Stimulated activated CD4-positive, alpha-beta T cell treated with anti-CD3 and anti-CD28 coated beads, Interleukin-12 subunit alpha, Interleukin-12 subunit beta, amount 100 ng/mL, for 48 hours (primary cell): ENCODE data around the gene ZNF575.

Source experiments
- DNase-seq, 3 donors: peaks; one replicate each; pipeline ENCODE4 v3.0.0-alpha.2; 2020; ENCODE audit warnings: low read depth in 2 of 3, low spot score in 1 of 3

Gene ZNF575, protein sequence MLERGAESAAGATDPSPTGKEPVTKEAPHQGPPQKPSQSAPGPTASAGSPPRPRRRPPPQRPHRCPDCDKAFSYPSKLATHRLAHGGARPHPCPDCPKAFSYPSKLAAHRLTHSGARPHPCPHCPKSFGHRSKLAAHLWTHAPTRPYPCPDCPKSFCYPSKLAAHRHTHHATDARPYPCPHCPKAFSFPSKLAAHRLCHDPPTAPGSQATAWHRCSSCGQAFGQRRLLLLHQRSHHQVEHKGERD

DNA sequence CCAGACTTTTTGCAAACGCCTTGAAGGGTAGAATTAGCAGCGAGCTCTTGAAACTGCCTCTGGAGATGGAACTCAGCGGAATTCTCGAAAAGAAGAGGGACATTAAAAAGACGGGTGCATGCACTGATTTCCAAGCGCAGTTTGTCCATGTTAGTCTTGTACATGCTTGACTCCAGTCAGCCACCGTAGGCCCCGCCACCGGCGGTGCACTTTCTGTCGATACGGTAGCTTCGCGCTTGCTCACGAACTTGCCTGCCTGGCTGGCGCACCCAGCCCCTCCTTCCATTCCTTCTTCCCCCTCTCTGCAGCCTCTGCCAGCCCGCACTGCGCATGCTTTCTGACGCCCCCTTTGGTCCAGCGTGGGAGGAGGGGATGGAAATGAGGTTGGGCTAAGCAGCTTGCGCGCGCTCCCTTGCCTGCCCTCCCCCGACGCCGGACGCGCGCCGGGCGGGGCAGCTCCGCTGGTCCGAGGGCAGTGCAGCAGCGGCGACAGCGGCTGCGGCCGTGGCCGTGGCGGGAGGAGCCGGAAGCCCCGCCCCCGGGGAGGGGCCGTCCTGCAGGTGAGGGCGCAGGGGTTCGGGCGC lies at the start of gene ZNF575:
ZNF575 (plus strand) TSS at position 227 of the 584 bp plus-strand sequence. CDS start 1,235 bp downstream, outside the sequence.
- DNase-seq, result peak; percentile 71 to 87 (median 79)

GRCh38 chr19:43483281-43483680 lies 49.7 kb upstream of the ZNF575 start:
- DNase-seq, result no peak

DNA sequence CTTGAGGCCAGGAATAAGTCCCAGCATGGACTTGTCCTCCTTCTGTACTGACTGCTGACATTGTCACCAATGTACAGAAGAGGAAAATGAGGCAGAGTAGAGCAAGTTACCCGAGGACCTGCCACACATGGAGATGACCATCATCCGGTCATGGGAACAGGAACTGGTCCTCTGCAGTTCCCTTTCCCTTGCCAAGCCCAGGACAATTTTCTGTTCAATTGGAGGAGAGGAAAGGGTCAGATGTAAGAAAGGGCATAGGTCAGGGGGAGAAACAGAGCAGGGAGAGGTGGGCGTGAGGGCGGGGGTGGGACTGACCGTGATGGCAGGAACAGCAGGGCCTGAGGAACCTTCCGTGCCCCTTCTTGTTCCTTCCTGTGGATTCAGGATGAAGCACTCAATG lies 47.0 kb upstream of the ZNF575 start:
- no peak for DNase-seq

DNA sequence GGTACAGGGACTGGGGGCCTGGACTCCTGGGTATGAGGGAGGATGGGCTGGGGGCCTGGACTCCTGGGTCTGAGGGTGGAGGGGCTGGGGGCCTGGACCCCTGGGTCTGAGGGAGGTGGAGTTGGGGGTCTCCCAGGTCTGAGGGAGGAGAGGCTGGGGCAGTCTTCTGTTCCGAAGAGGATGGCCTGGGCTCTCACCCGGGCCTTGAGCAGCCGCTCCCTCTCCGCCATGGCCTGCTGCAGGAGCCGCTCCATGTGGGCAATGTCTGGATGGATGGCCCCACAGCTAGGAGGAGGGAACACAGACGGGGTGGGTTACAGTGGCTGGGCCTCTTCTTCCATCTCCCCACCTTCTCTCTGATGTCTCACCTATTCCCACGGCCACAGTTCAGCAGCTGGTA lies 46.6 kb upstream of the ZNF575 start:
- no peak for DNase-seq

DNA sequence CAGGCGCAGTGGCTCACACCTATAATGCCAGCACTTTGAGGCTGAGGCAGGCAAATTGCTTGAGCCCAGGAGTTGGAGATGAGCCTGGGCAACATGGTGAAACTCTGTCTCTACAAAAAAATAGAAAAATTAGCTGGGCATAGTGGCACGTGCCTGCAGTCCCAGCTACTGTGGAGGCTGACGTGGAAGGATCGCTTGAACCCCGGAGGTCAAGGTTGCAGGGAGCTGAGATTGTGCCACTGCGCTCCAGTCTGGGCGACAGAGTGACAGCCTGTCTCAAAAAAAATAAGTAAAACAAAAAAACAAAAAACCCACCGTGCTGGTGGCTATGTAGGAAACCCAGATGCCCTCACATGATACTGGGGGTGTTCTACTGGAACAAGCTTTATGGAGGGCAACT lies 44.8 kb upstream of the ZNF575 start:
- no peak for DNase-seq

- DNase-seq, result no peak
These were observed 43.7 kb upstream of the ZNF575 start for GRCh38 chr19:43489310-43489709.

- no peak for DNase-seq
These were observed 42.9 kb upstream of the ZNF575 start for GRCh38 chr19:43489979-43490599.

DNA sequence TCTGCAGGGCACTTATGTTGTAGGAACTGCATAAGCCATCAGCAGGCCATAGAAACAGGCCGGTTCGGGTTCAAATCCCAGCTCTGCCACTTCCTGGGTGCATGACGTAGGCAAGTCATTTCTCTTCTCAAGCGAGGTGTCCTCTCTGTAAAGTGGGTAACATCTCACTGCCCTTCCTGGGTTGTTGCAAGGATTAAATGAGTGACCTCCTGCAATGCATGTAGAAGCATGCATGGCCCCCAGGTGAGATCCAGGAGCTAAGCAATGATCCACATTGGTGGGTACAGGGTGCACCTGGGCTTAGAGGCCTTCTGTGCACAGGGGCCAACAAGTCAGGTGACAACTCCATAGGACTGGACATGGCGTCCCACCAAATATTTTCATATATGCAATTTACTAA lies 42.2 kb upstream of the ZNF575 start:
- DNase-seq, result no peak

DNA sequence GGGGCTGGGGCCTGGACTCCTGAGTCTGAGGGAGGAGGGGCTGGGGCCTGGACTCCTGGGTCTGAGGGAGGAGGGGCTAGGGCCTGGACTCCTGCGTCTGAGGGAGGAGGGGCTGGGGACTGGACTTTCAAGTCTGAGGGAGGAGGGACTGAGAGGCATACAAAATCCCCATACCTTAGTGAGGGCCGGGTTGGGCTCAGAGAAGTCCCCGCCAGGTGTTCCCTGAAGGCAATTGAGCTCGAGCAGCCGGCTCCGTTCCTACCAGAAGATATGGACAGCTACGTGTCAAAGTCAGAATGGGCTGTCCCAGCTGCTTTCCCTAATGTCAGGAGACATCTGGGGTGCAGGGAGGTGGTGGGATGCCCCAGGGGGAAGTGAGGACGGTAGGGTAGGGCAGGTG lies 37.9 kb upstream of the ZNF575 start:
- DNase-seq, result no peak

DNA sequence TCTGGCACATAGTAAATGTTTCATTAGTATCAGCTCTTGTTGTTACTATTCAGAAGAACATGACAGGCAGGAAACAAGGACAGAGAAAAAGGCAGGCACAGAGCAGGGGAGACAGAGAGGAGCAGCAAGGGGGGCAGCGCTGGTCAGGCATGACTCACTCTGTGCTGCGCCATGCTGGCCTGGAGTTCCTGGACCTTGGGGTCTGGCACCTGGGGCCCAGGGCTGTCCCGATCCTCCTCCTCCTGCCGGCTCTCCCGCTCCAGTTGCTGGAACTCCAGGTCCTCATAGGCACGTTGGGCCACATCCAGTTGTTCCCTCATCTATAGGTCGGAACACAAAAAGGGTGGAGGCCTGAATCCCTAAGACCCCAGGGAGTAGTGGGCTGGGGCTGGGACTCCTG lies 36.0 kb upstream of the ZNF575 start:
- no peak for DNase-seq

GRCh38 chr19:43498233-43498842 lies 34.6 kb upstream of the ZNF575 start:
- no peak for DNase-seq

GRCh38 chr19:43499042-43499441 lies 33.9 kb upstream of the ZNF575 start:
- no peak for DNase-seq

DNA sequence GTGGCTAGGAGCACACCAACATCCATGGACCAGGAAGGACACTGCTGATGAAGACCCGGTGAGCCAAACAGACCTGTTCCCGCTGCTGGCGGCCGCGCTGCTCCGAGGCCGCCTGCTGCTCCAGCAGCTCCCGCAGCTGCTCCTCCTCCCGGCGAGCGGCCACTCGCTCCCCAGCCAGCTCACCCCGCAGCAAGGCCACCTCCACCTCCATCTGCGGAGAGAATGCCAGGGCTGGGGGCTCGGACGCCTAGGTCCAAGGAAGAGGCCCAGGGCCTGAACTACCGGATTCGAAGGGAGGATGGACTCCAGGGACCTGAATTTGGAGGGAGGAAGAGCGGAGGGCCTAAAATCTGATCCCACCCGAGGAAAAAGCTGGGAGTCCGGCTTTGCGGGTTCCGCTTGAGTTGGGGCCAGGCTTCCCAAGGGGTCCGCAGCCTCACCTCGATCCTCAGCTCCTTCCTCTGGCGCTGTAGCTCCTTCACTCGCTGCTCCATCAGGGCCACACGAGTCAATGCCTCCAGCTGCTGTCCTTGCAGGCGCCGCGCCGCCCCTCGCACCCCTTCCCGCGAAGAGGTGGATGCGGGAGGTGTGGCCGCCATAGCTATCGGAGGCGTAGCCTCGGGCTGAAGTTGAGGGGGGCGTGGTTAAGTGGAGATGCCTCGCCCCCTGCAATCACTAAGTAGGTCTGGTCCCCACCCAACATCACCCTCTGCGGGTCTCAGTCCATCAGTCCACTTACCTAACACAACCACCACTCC lies 31.1 kb upstream of the ZNF575 start:
- no peak for DNase-seq

GRCh38 chr19:43502419-43502976 lies 30.5 kb upstream of the ZNF575 start:
- DNase-seq, result no peak

GRCh38 chr19:43503501-43504425 lies 29.2 kb upstream of the ZNF575 start:
- peak; percentile 94 to 99 (median 99) for DNase-seq

GRCh38 chr19:43504426-43505185 lies 28.4 kb upstream of the ZNF575 start, which contains the start of gene PHLDB3:
Gene PHLDB3 (minus strand): TSS chr19:43504746. CDS start chr19:43504118, 628 bp downstream.
- peak in 2 of 3 donors; percentile 18 to 45 for DNase-seq

DNA sequence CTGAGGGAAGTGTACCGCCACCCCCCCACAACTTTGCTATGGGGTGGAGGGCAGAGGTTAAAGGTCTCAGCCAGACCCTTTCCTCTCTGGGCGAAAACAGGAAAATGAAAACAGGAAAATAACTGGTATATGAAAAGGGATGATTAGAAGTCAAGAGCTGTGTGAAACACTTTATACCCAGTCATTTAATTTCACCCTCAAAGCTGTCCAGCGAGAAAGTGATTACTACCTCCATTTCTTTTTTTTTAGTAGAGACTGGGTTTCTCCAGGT lies 27.9 kb upstream of the ZNF575 start:
- DNase-seq, result no peak

DNA sequence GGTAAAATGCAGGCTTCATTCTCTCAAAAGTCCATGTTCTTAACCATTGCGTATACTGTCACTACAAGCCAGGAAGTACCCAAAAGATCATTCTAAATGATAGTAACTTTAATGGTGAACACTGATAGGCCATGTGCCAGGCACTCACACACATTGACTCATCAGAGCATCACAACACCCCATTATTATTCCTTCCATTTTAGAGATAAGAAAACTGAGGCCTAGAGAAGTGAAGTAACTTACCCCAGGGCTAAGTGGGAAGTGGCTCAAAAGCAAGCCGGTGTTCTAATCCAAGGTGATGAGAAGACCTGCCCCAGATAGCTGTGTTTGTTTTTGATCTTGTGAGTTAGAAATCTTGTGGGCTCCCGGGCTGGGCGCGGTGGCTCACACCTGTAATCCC lies 27.0 kb upstream of the ZNF575 start:
- DNase-seq, result no peak

DNA sequence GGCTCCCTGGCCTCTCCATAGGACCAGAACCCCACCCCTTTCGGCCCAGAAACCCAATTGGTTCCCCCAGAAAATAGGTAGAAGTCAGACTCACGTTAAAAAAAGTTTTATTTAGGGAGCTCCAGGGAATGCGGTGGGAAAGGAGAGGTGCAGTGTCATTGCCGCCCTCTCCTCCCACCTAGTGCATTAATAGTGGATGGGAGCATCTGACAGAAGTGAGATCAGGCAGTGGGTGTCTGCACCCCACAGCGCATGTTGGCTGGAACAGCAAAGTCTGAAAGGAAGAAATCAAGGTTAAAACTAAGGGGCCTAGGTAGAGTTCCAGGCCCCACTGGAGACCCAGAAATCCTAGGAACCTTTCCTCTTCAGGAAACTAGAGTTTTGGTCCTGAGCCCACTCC lies 26.4 kb upstream of the ZNF575 start:
- no peak for DNase-seq

DNA sequence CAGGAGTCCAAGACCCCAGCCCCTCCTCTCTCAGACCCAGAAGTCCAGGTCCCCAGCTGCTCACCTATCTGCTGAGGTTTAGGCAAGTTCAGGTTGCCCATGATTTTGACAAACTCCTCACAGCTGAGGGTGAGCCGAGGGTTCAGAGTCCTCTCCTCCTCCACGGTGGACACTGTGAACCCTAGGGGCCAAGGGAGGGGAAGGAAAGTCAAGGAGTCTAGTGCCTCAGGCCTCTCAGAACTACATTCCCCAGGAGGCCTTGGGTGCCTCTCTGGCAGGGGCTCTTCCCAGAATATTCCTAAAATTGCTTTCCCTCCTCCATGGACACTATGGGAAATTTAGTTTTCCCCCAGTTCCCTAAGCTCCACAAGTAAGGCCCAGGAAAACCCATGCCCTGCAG lies 25.1 kb upstream of the ZNF575 start:
- DNase-seq, result no peak
